Muscle of arm (tissue), 12 donors: ENCODE results near the gene ACSL1. TPM values are rescaled to one million over a fixed set of nuclear protein-coding genes. Genes with fewer than 3 reads are reported as not detected.

ENCODE experiments used
- DNase-seq: peaks from one replicate; pipeline ENCODE4 v3.0.0-alpha.2; 2013
- polyA plus RNA-seq, 12 donors: library from polyadenylated mRNA; unstranded; fragments of 120-200 nt; gene quantifications; one replicate each; pipeline ENCODE4 v1.2.1, GENCODE V29; 2013; ENCODE audit not compliant: insufficient read length in 12 of 12

The ACSL1 gene
- polyA plus RNA-seq, 12 donors = 27.1 to 64.0 (median 53.9) TPM; not detected in 1

DNA sequence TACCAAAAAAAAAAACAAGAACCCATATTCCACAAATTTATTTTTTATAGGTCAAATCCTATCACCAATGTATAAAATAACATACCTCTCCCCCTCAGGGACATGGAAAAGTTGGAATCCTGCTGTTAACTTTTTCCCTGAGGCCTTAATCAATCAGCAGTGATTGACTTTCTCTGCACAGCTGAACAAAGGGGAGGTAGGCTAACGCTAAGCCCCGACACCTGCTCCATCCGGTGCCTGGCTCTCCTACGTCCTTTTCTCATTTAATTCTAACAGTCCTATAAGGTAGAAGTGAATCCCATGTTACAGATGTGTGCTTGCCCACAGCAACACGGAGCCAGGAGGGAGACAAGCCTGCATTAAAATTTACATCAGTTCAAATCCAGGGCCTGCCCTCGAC lies 94.7 kb downstream of the ACSL1 start:
- no peak for DNase-seq

DNA sequence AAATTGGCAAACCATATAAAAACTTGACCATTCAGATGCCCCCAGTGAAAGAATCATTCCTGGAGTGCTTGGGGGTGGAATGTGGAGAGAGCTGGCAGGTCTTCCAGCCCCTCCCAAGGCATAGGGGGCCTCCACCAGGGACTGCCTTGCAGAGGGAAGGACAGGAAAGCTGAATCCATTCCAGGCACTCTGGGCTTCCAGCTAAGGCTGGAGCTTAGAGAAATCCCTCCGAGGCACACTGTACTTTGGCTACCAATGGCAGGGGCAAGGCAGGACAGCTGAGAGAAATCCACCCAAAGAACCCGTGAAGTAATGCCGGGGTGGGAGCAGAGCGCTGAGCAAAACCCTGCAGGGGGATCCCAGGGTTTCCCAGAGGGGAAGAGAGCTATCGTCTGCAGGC lies 95.8 kb downstream of the ACSL1 start:
- no peak for DNase-seq

DNA sequence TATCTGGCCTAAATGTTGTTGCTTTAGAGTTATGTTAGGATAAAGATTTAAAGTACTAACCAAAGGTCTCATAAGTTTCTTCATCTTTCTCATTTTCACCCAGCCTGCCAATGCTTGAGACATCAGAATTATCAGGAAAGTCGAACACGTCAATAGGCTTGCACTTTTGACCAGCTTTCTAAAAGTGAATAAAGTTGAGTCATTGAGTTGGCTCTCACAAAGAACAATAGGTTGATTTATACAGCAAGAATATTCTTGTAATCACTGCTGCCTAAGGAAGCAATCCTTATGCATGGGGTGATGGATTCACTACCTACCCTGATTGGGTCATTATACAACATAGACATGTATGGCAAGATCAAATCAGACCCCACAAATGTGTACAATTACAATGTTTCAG lies 96.9 kb downstream of the ACSL1 start:
- DNase-seq = no peak

DNA sequence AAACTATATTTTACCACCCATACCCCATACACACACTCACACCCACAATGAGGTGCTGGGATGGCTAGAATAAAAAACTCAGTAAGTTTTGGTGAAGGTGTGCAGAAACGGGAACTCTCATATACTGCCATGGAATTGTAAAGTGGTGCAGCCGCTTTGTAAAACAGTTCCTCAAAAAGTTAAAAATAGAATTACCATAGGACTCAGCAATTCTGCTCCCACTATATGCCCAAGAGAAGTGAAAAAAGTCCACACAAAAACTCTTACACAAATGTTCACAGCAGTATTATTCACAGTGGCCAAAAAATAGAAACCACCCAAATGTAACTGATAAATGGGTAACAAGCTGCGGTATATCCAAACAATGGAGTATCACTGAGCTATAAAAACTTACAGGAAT lies 98.3 kb downstream of the ACSL1 start:
- no peak for DNase-seq

DNA sequence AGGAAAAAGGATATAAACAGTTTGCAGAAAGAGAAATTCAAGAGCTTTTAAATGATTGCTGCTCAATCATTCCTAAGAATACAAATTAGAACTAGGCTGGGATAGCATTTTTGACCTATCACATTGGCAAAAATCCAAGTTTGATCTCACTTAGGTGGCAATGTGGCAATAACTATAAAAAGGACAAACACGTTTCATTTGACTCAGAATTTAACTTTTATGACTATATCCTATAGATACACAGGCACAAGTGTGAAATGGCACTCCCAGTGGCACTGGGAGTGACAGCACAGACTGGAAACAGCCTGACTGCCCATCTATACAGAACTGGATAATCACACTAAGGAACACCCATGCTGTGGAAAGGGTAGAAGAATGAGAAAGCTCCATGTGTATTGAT lies 103.0 kb downstream of the ACSL1 start:
- no peak for DNase-seq

DNA sequence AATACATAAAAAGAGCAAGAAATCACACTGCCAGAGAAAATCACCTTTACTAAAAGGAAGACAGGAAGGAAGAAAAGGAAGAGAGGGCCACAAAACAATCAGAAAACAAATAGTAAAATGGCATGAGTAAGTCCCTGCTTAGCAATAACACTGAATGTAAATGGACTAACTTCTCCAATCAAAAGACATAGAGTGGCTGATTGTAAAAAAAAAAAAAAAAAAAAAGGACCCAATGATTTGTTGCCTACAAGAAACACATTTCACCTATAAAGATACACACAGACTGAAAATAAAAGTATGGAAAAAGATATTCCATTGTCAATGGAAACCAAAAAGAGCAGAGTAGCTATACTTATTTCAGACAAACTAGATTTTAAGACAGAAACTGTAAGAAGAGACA lies 104.5 kb downstream of the ACSL1 start:
- DNase-seq = no peak

DNA sequence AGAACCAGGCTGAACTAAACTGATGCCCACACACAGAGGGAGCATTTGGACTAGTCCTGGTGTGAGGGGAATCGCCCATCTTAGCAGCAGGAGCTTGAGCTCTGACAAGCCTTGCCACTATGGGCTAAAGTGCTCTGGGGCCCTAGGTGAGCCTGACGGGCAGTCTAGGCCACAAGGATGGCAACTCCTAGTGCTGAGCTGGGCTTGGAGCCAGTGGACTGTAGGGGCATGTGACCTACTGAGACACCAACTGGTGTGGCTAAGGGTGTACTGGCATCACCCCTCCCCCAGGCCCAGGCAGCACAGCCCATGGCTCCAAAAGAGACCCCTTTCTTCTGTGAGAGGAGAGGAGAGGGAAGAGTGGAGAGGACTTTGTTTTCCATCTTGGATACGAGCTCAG lies 106.4 kb downstream of the ACSL1 start:
- no peak for DNase-seq

DNA sequence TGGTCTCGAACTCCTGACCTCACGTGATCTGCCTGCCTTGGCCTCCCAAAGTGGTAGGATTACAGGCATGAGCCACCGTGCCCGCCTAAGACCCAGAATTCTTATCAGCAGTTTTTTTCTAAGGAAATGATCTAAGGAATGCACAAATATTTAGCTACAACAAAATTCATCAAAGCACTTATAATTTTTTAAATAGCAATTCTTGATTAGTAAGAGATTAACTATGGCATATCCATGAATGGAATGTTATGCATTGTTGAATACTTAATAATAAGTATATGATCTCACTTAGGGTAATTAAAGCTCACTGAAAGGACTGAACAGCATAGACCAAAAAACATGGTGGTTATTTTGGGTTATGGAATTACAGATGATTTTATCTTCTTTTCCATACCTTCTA lies 110.2 kb downstream of the ACSL1 start:
- no peak for DNase-seq

DNA sequence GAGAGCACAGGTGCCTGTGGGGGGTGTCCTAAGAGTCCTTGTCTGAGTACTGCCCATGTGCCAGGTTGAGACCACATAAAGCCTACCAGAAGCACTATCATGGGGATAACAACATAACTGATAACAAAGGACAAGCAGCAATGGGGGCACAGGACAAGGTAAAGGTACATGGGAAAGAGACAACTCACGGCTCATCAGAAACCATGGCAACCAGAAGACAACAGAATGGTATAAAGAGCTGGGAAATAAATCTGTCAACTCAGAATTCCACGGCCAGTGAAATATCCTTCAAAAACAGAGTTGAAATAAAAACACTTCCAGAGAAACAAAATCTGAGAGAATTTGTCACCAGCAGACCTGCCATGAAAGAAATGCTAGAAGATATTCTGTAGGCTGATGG lies 111.9 kb downstream of the ACSL1 start:
- no peak for DNase-seq

DNA sequence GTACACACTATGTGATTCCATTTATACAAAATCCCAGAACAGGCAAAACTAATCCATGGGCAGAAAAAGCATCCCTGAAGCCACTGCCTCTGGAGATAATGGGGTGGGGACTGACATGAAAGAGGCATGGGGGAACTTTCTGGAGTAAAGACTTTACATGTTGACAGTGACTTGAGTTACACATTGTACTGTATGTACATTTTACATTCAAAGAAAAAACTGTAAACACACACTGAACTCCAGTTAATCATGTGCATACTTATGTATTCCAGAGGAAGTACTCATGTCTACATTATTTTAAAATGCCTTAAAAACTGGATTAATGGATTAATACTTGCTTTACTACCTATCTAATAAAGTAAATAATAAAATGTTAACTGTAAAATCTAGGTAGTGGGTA lies 113.4 kb downstream of the ACSL1 start:
- no peak for DNase-seq

DNA sequence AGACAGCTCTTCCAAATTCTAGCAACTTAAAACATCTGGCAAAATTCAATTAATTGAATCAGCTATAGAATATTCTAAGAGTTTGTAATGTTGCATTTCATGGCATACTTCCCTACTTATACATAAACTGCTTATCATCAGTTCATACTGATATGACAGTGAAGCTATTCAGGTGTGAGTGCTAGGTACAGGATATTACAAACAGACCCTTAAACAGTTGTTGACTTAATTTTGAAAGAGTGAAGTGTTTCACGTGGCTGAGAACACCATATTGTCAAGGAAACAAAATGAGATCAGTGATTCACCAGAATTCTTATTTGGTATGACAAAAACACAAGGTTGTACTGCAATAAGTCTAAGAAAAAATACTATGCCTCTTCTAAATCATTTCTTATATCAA lies 119.3 kb downstream of the ACSL1 start:
- DNase-seq = no peak

DNA sequence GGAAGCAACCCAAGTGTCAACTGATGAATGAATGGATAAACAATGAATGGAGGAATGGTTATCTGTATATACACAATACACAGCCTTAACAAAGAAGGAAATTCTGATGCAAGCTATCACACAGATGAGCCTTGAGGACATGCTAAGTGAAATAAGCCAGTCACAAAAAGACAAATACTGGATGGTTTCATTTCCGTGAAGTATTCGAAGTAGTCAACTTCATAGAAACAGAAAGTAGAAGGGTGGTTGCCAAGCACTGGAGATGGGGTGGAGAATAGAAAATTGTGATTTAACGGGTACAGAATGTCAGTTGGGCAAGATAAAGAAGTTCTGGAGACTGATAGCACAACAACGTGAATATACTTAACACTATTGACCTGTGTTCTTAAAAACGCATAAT lies 120.1 kb downstream of the ACSL1 start:
- DNase-seq = no peak

Other genes with a start within 250 kb of the ACSL1 start
- gene CASP3, start 176.5 kb downstream of the ACSL1 start, polyA plus RNA-seq = 10 to 100 TPM in 11 of 12 donors, not detected in 1; 28.5 to 59.4 (median 51.7) TPM
- gene PRIMPOL, start 176.2 kb downstream of the ACSL1 start, polyA plus RNA-seq = 10 to 100 TPM in 11 of 12 donors, not detected in 1; 23.4 to 53.0 (median 30.0) TPM
- gene CENPU, start 91.9 kb downstream of the ACSL1 start, polyA plus RNA-seq = 10 to 100 TPM in 11 of 12 donors, not detected in 1; 19.1 to 48.5 (median 29.9) TPM
- not detected for gene HELT, start 192.5 kb upstream of the ACSL1 start, polyA plus RNA-seq